Measurements from ENCODE around the gene DNAJB5. TPM values are rescaled to one million over a fixed set of nuclear protein-coding genes. Genes with fewer than 3 reads are reported as not detected.

The DNAJB5 gene
- total RNA-seq, 2 donors from 2014 or later: 19.8 to 40.1 TPM

DNA sequence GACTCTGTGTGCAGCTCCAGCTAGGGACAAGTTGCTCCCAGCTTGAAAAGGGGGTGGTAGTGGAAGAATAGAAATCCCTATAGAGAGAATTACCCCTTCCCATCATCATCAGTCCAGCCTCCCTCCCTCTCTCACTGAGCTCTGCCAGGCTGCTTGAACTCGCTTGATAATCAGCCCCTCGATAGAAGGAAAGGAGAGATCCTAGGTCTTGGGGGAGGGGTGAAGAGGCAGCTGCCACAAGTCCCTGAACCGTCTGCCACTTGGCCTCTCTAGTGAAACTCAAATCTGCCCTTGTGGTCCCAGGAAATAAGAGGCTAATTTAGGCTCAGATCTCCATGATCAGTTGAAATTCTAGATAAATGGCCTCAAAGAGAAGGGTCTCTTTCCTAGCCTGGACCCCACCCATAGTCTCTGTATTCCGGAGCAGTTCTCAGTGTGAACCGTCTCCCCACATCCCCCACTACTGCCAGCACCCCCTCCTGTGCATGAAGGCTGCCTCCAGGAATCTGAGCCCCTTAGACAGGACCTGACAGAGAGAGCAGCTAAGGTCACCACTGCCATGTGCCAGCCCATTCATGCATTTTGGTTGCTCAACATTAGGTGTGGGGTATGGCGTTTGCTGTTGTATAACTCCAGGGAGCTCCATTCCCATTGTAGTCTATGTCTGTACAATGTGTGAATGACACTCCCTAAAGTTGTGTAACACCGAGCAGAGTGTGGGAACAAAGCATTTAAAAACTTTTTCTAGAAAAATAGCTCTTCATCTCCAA is 5.5 kb downstream of the DNAJB5 start:
- Histone ChIP-seq H3K4me3 (ENCODE audit: low read length) (no peak overlapping the region), H3K36me3 (ENCODE audit: control insufficient read depth, insufficient read depth, low read length) (peaks cover 43% of the 10 kb centered on the region), H3K27ac (ENCODE audit: low read depth, low read length) (peak overlapping the region; percentile 28), H3K4me1 (ENCODE audit: control insufficient read depth, insufficient read depth, low read length) (peaks cover 36% of the 10 kb centered on the region), H3K9me3 (ENCODE audit: control insufficient read depth, low read length) (no peaks in the 10 kb centered on the region), H3K9ac (ENCODE audit: extremely low read depth, low read length, poor library complexity, severe bottlenecking) (no peak overlapping the region), H3K27me3 (ENCODE audit: control insufficient read depth, insufficient read depth, low read length, poor library complexity, severe bottlenecking) (no peaks in the 10 kb centered on the region)
- peaks cover 24% of the 10 kb centered on the region for H3K36me3 Mint-ChIP-seq (ENCODE audit: low read depth)
- no peak overlapping the region for H3K4me3 Mint-ChIP-seq
- DNase-seq: no peak
- peak overlapping the region; percentile 55 for H3K27ac Mint-ChIP-seq
- peaks cover 2% of the 10 kb centered on the region for H3K27me3 Mint-ChIP-seq (ENCODE audit: insufficient read depth)
- no peaks in the 10 kb centered on the region for H3K9me3 Mint-ChIP-seq
- 84 to 94% methylated on average over 4 to 7 of the region's 7 CpGs for WGBS, 2 experiments (ENCODE audit: insufficient coverage in 1 of 2, insufficient read length in 1 of 2)
- TF ChIP-seq CTCF (conservative IDR thresholded peaks at IDR 0.05): no peak
- H3K4me1 Mint-ChIP-seq: peaks cover 57% of the 10 kb centered on the region

GRCh38 chr9:34995670-34996060 is 6.1 kb downstream of the DNAJB5 start:
- Histone ChIP-seq H3K4me1 (ENCODE audit: control insufficient read depth, insufficient read depth, low read length) (peaks cover 36% of the 10 kb centered on the region), H3K36me3 (ENCODE audit: control insufficient read depth, insufficient read depth, low read length) (peaks cover 43% of the 10 kb centered on the region), H3K27ac (ENCODE audit: low read depth, low read length) (no peak overlapping the region), H3K4me3 (ENCODE audit: low read length) (no peak overlapping the region), H3K9me3 (ENCODE audit: control insufficient read depth, low read length) (no peaks in the 10 kb centered on the region), H3K9ac (ENCODE audit: extremely low read depth, low read length, poor library complexity, severe bottlenecking) (no peak overlapping the region), H3K27me3 (ENCODE audit: control insufficient read depth, insufficient read depth, low read length, poor library complexity, severe bottlenecking) (no peaks in the 10 kb centered on the region)
- Mint-ChIP-seq H3K4me1 (peaks cover 59% of the 10 kb centered on the region), H3K36me3 (ENCODE audit: low read depth) (peaks cover 24% of the 10 kb centered on the region), H3K9me3 (no peaks in the 10 kb centered on the region), H3K4me3 (no peak overlapping the region), H3K27ac (no peak overlapping the region), H3K27me3 (ENCODE audit: insufficient read depth) (peaks cover 2% of the 10 kb centered on the region)
- TF ChIP-seq CTCF (conservative IDR thresholded peaks at IDR 0.05): no peak
- DNase-seq: no peak
- WGBS, 2 experiments (ENCODE audit: insufficient coverage in 1 of 2, insufficient read length in 1 of 2): 89% methylated on average over 1 to 3 of the region's 3 CpGs

GRCh38 chr9:34996181-34996904 is 6.8 kb downstream of the DNAJB5 start:
- Mint-ChIP-seq H3K9me3 (no peaks in the 10 kb centered on the region), H3K4me3 (no peak overlapping the region), H3K27me3 (ENCODE audit: insufficient read depth) (no peaks in the 10 kb centered on the region), H3K4me1 (peaks cover 59% of the 10 kb centered on the region), H3K36me3 (ENCODE audit: low read depth) (peaks cover 19% of the 10 kb centered on the region), H3K27ac (peak overlapping the region; percentile 42)
- DNase-seq: no peak
- H3K36me3 ChIP-seq (ENCODE audit: control insufficient read depth, insufficient read depth, low read length): peaks cover 43% of the 10 kb centered on the region
- no peak overlapping the region for H3K4me3 ChIP-seq (ENCODE audit: low read length)
- H3K27me3 ChIP-seq (ENCODE audit: control insufficient read depth, insufficient read depth, low read length, poor library complexity, severe bottlenecking): no peaks in the 10 kb centered on the region
- no peaks in the 10 kb centered on the region for H3K9me3 ChIP-seq (ENCODE audit: control insufficient read depth, low read length)
- H3K4me1 ChIP-seq (ENCODE audit: control insufficient read depth, insufficient read depth, low read length): peaks cover 42% of the 10 kb centered on the region
- WGBS, 2 experiments (ENCODE audit: insufficient coverage in 1 of 2, insufficient read length in 1 of 2): 94 to 99% methylated on average over 15 to 26 of the region's 26 CpGs
- no peak overlapping the region for H3K27ac ChIP-seq (ENCODE audit: low read depth, low read length)
- H3K9ac ChIP-seq (ENCODE audit: extremely low read depth, low read length, poor library complexity, severe bottlenecking): no peak overlapping the region
- TF ChIP-seq CTCF (conservative IDR thresholded peaks at IDR 0.05): no peak

Data from endodermal cell (in vitro differentiated cells).